ENCODE data around the gene ATP11A. TPM values are rescaled to one million over a fixed set of nuclear protein-coding genes. Genes with fewer than 3 reads are reported as not detected.

ATP11A gene
- total RNA-seq, 1 experiment from 2014 or later = 65.3 TPM

GRCh38 chr13:112877976-112878955 is 188.4 kb downstream of the ATP11A start:
- Histone ChIP-seq H3K27me3 (ENCODE audit: insufficient read depth, low read length) (no peaks in the 10 kb centered on the region), H4K20me1 (ENCODE audit: control insufficient read depth, insufficient read depth, insufficient read length) (no peaks in the 10 kb centered on the region), H3K4ac (ENCODE audit: low read depth, low read length) (no peak overlapping the region), H3K79me1 (ENCODE audit: insufficient read depth, low read depth, low read length, poor library complexity, severe bottlenecking) (no peaks in the 10 kb centered on the region), H3K9me3 (ENCODE audit: control insufficient read depth, low read depth, low read length) (no peaks in the 10 kb centered on the region), H3K79me2 (ENCODE audit: insufficient read depth, low read length) (no peaks in the 10 kb centered on the region), H2BK5ac (ENCODE audit: insufficient read length, low read length) (no peak overlapping the region), H3K9ac (ENCODE audit: extremely low read depth, insufficient read length, low read length) (no peak overlapping the region), H3K23ac (ENCODE audit: insufficient read length, low read depth, low read length) (no peak overlapping the region), H2BK20ac (ENCODE audit: low read depth, low read length, poor library complexity, severe bottlenecking) (no peak overlapping the region), H4K91ac (ENCODE audit: insufficient read length, low read depth, low read length) (no peak overlapping the region), H3K18ac (ENCODE audit: insufficient read length, low read depth, low read length) (no peak overlapping the region), H2BK15ac (ENCODE audit: low read depth, low read length) (no peak overlapping the region), H2AFZ (ENCODE audit: low read length) (no peak overlapping the region), H3K27ac (ENCODE audit: insufficient read length, low read depth, low read length) (no peak overlapping the region), H4K8ac (replicated peaks; ENCODE audit: insufficient read length, low read depth, low read length) (no peak overlapping the region), H3K56ac (ENCODE audit: insufficient read length, low read depth, low read length) (no peak overlapping the region), H3K14ac (ENCODE audit: insufficient read depth, low read length) (no peak overlapping the region), H2AK5ac (ENCODE audit: insufficient read length, low read length) (no peak overlapping the region), H3T11ph (ENCODE audit: low read length) (no peak overlapping the region), H2BK12ac (ENCODE audit: insufficient read length, low read depth, low read length) (no peak overlapping the region), H2BK120ac (ENCODE audit: low read depth, low read length, poor library complexity, severe bottlenecking) (no peak overlapping the region), H4K5ac (ENCODE audit: insufficient read length, low read depth, low read length) (no peak overlapping the region), H3K23me2 (ENCODE audit: insufficient read length, low read depth, low read length, poor library complexity, severe bottlenecking) (no peaks in the 10 kb centered on the region), H3K4me2 (ENCODE audit: insufficient read depth, insufficient read length, low read length) (no peak overlapping the region), H3K4me1 (ENCODE audit: insufficient read depth, low read length) (no peaks in the 10 kb centered on the region)
- peaks cover 11 to 52% (median 49%) of the 10 kb centered on the region in 3 experiments for H3K36me3 Mint-ChIP-seq (ENCODE audit: insufficient read depth in 1 of 3, low read depth in 3 of 3)
- H3K27me3 Mint-ChIP-seq (ENCODE audit: low read depth) = no peaks in the 10 kb centered on the region; the same call in 1 of the 2 replicates
- H3K9me3 Mint-ChIP-seq = peaks cover 2 to 6% of the 10 kb centered on the region in 2 experiments; a peak in 4 of 5 replicates
- 0 out of 7 replicates have a peak overlapping the region, but pooled peaks of 1 of the 3 experiments have one; percentile 37 for H3K27ac Mint-ChIP-seq
- WGBS (ENCODE audit: extremely low coverage, insufficient read length, low lambda C conversion rate) = no CpG with 5 or more reads among the region's 28 CpGs
- DNase-seq = no peak
- no peak overlapping the region for H3K4me3 Mint-ChIP-seq
- peaks cover 5 to 11% of the 10 kb centered on the region in 2 experiments; a peak in 3 of 4 replicates for H3K4me1 Mint-ChIP-seq
- TF ChIP-seq CTCF (conservative IDR thresholded peaks at IDR 0.05) = no peak

All from H9 (cell line).